Stimulated activated effector memory CD8-positive, alpha-beta T cell treated with anti-CD3 and anti-CD28 coated beads, Interleukin-12 subunit alpha, Interleukin-12 subunit beta, amount 100 ng/mL, for 72 hours (primary cell): ENCODE results near the gene WIPF2.

Source experiments
- ATAC-seq: fragments of 150-1000 bp; cut with Tn5 transposase; 2 replicates; pipeline ENCODE4 v1.10.0; 2021
- DNase-seq, 2 donors: peaks; one replicate each; pipeline ENCODE4 v3.0.0; 2021 to 2022; ENCODE audit warnings: low spot score in 2 of 2
- H3K27ac Mint-ChIP-seq: one replicate; pipeline ENCODE4 v1.8.0; 2022; ENCODE audit warnings: mild to moderate bottlenecking, mixed read lengths
- H3K36me3 Mint-ChIP-seq: one replicate; pipeline ENCODE4 v1.8.0; 2022; ENCODE audit warnings: mild to moderate bottlenecking, mixed read lengths
- H3K4me1 Mint-ChIP-seq: one replicate; pipeline ENCODE4 v1.8.0; 2022; ENCODE audit warnings: mixed read lengths
- H3K4me3 Mint-ChIP-seq: one replicate; pipeline ENCODE4 v1.8.0; 2022; ENCODE audit warnings: mild to moderate bottlenecking, mixed read lengths
- H3K9me3 Mint-ChIP-seq: one replicate; pipeline ENCODE4 v1.8.0; 2022; ENCODE audit warnings: mixed read lengths

WIPF2 gene

DNA sequence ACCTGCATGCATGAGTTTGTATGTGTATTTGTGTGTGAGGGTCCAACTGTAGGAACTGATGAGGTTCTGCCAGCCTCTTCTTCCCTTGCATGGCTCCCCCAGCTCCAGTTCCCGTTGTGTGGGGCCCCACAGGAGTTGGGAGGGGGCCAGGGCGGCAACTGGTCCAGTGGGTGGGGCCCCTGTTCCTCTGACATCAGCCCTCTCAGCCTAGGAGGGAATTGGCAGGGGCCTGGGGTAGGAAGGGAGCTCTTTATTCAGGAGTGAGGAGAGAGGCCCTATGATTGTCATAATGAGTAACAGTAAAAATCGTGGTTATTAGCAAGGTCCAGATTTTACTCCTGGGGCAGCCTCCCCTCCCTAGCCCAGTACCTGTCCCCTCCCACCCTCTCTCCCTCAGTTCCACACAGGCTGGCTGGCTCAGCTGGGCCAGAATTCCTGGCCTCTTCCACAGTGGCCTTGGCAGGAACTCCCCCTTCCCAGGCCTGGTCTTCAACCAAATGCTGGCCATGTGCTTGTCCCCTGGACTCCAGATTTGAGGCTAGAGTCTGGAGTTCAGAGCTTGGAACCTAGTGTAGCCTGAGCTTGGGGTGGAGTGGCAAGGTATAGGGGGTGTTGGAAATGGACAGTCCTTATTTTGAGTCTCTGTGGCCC, 108.8 kb downstream of the WIPF2 start:
- Mint-ChIP-seq H3K36me3 (peaks cover 82% of the 10 kb centered on the region), H3K4me1 (peaks cover 92% of the 10 kb centered on the region), H3K27ac (peak overlapping the region; percentile 50), H3K9me3 (no peaks in the 10 kb centered on the region), H3K4me3 (peak overlapping the region; percentile 90)
- ATAC-seq, result no peak
- no peak for DNase-seq

DNA sequence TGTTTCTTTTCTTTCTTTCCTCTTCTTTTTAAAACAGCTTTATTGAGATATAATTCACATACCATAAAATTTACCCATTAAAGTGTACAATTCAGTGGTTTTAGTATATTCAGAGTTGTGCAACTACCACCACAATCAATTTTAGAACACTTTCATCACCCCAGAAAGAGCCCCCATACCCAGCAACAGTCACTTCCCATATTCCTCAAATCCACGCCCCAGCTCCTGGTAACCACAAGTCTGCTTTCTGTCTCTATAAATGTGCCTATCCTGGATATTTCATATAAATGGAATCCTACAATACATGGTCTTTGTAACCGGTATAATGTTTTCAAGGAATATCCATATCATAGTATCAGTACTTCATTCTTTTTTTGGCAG, 109.3 kb downstream of the WIPF2 start:
- no peak for ATAC-seq
- Mint-ChIP-seq H3K36me3 (peaks cover 82% of the 10 kb centered on the region), H3K9me3 (no peaks in the 10 kb centered on the region), H3K27ac (peak overlapping the region; percentile 50), H3K4me3 (peak overlapping the region; percentile 90), H3K4me1 (peaks cover 92% of the 10 kb centered on the region)
- DNase-seq, result no peak

DNA sequence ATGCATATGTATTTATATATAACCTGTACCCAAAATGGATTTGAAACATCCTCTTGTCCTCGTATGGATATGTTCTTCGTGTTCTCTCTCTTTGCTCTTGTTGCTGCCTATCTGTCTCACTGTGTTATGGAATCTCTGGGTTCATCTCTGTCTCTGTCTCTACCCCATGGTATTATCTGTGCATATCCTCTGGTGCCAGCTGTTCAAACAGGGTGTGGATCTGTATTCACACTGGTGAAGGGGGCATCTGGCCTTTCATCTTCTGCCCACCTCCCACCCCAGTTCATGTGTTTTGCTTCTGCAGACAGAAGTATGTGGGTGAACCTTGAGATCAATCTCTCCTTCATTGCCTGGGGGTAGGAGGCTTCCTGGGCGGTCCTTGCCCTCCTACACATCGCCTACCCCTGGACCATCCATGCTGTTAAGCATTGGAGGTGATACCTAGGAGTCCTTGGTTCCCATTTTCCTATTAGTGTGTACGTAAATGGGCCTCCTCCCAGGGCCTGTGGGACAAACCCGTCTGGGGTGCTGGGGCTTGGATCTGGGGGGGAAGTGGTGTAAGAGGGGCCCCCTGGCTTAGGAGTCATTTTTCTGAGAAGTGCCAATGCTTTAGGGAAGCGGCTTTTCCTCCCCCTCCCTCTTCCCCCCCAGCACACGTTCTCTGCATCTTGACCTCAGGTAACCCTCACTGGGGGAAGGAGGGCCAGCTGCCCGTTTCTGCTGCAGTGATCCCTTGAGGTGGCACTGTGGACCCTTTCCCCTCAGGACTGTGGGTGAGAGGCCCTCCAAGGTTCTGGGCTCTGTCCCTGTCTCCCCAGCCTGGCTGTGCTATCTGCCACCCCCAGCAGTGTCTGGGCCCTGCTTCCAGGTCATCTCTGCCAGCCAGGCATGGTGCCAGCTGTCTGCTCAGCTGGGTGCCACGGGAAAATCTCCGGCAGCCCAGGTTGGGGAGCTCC, 111.0 kb downstream of the WIPF2 start:
- DNase-seq, result no peak

DNA sequence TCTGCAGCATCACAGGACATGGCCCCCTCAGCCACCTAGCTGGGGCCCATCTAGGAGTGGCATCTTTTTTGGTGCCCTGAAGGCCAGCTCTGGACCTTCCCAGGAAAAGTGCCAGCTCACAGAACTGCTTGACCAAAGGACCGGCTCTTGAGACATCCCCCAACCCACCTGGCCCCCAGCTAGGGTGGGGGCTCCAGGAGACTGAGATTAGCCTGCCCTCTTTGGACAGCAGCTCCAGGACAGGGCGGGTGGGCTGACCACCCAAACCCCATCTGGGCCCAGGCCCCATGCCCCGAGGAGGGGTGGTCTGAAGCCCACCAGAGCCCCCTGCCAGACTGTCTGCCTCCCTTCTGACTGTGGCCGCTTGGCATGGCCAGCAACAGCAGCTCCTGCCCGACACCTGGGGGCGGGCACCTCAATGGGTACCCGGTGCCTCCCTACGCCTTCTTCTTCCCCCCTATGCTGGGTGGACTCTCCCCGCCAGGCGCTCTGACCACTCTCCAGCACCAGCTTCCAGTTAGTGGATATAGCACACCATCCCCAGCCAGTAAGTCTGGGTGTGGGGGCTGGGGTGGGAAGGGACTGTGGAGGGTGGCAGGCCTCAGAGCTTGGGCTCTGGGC, 111.9 kb downstream of the WIPF2 start:
- no peaks in the 10 kb centered on the region for H3K9me3 Mint-ChIP-seq
- no peak for ATAC-seq
- peaks cover 87% of the 10 kb centered on the region for H3K36me3 Mint-ChIP-seq
- DNase-seq, result no peak
- H3K4me1 Mint-ChIP-seq, result peaks cover 90% of the 10 kb centered on the region
- peak overlapping the region; percentile 54 for H3K4me3 Mint-ChIP-seq
- peak overlapping the region; percentile 50 for H3K27ac Mint-ChIP-seq

More for the DNA sequence above, 111.0 kb downstream of the WIPF2 start:
- H3K36me3 Mint-ChIP-seq, result peaks cover 87% of the 10 kb centered on the region
- H3K27ac Mint-ChIP-seq, result peak overlapping the region; percentile 50
- H3K9me3 Mint-ChIP-seq, result no peaks in the 10 kb centered on the region
- peak; percentile 25 for ATAC-seq
- peak overlapping the region; percentile 54 for H3K4me3 Mint-ChIP-seq
- peaks cover 96% of the 10 kb centered on the region for H3K4me1 Mint-ChIP-seq

DNA sequence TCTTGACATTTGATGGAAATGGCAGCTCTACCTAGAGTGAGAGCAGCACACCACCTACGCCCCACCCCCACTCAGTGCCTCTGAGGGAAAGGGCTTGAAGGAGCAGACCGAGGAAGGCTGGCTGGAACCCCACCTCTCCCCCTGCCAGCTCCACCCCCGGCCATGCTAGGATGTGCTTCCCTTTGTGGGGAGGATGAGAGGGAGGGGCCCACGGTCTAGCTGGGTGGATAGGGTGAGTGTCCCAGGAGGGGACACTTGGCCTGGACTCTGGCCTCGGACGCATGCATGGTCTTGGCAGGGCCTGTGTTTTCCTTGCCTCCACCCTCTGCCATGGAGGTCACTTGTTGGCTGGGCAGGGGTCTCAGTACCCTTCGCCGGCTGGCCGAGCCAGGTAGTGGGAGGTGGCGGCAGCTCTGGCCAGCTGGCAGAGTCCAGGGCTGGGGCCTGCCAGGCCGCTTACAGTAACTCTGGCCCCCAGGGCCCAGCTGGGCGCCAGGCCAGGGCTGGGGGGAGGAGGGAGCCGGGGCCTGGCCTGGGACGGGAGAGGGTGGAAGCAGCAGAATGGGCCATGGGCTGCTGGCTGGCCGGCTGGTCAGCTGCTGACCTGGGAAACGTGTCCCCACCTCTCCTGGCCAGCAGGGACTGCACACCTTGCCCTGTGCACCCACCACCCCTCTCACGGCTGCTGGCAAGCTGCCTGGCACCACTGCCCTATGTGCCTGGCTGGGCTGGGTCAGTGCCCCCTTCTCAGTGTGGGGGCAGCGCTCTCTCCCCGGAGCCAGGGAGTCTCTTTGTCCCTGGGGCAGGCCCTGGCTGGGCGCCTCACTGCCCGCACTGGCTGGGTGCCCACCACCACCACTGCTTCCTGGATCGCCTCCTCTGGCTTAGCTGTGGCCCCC, 112.9 kb downstream of the WIPF2 start:
- Mint-ChIP-seq H3K4me3 (peak overlapping the region; percentile 54), H3K27ac (peak overlapping the region; percentile 91), H3K9me3 (no peaks in the 10 kb centered on the region), H3K36me3 (peaks cover 90% of the 10 kb centered on the region), H3K4me1 (peaks cover 84% of the 10 kb centered on the region)
- ATAC-seq (no peak), DNase-seq (no peak)
